DOHH2 (cell line): Measurements from ENCODE around the gene NPIPA1.

Experiments used
- CTCF ChIP-seq: fragments of 200-600 bp; sonication (generic); IDR thresholded peaks from one replicate; pipeline ENCODE4 v1.5.1; 2014; ENCODE audit warnings: antibody characterized with exemption, mild to moderate bottlenecking, low read depth, low read length; ENCODE audit not compliant: poor library complexity, severe bottlenecking
- EZH2phosphoT487 ChIP-seq: fragments of 200-600 bp; sonication (generic); IDR thresholded peaks from 2 replicates; pipeline ENCODE4 v1.6.1; 2017; ENCODE audit warnings: borderline replicate concordance, mild to moderate bottlenecking, antibody characterized with exemption, low read length, moderate library complexity, mixed read lengths

DNA sequence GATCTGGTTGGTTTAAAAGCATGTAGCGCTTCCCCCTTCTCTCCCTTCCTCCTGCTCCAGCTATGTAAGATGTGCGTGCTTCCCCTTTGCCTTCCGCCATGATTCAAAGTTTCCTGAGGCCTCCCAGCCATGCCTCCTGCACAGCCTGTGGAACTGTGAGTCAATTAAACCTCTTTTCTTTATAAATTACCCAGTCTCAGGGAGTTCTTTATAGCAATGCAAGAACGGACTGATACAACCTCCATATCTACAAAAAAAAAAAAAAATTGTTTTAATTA lies 21.0 kb downstream of the NPIPA1 start:
- TF ChIP-seq CTCF, result no peak
- TF ChIP-seq EZH2phosphoT487, result no peak
